ENCODE data around the gene SREBF2.

SREBF2 gene

GRCh38 chr22:41917903-41918791 lies 85.2 kb downstream of the SREBF2 start:
- in situ Hi-C loops (cut with MboI; ENCODE audit: low sequenced_read_pairs) = no loop called here

GRCh38 chr22:41919357-41920224 lies 86.7 kb downstream of the SREBF2 start:
- in situ Hi-C loops (cut with MboI; ENCODE audit: low sequenced_read_pairs) = no loop called here

DNA sequence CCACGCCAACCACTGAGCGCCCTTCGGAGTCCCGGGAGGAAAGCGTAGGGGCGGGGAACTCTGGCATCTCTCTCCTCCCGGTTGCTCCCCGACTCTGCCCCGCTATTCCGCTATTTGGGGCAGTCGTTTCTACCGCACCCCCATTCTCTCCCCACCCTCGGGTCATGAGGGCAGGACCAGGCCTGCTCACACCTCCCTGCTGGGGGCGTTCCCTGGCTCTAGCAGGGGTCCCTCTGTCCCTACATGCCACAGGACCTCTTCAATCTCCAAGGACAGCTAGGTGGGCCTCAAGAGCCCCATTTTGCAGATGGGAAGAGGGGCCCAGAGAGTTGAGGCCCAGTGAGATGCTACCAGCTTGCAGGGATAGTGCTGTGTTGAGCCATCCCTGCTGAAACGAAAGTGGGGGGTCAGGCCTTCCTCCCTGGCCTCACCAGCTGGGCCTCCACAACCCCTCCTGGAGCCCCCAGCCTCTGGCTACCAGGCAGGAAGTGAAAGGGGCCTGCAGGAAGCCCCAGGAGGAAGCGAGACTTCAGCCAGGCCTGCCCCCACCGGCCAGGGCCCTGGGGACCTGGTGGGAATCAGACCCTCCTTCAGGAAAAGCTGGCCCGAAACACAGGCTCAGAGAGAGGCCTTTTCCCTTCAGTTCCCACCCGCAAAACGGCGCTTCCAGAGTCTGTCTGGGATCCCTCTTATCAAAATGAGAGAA lies 87.5 kb downstream of the SREBF2 start:
- in situ Hi-C loops (cut with MboI; ENCODE audit: low sequenced_read_pairs) = no loop called here

DNA sequence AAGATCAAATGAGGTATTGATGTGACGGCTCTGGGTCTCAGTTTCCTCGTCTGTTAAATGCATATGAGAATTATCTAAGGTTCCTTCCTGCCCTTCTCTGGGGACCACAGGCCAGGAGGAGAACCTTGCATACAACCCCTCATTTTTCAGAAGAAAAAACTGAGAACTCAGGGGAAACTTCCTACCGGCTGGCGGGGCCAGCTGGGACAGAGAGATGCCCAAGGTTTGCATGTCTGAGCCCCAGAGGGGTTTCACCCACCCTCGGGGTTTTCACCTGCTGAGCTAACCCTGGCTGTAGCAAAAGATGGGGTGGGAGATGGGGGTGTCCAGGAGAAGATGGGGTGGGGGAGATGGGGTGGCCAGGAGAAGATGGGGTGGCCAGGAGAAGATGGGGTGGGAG lies 89.4 kb downstream of the SREBF2 start:
- in situ Hi-C loops (cut with MboI; ENCODE audit: low sequenced_read_pairs) = no loop called here

- in situ Hi-C loops (cut with MboI; ENCODE audit: low sequenced_read_pairs) = no loop called here
These were observed 90.2 kb downstream of the SREBF2 start for GRCh38 chr22:41922940-41923594.

DNA sequence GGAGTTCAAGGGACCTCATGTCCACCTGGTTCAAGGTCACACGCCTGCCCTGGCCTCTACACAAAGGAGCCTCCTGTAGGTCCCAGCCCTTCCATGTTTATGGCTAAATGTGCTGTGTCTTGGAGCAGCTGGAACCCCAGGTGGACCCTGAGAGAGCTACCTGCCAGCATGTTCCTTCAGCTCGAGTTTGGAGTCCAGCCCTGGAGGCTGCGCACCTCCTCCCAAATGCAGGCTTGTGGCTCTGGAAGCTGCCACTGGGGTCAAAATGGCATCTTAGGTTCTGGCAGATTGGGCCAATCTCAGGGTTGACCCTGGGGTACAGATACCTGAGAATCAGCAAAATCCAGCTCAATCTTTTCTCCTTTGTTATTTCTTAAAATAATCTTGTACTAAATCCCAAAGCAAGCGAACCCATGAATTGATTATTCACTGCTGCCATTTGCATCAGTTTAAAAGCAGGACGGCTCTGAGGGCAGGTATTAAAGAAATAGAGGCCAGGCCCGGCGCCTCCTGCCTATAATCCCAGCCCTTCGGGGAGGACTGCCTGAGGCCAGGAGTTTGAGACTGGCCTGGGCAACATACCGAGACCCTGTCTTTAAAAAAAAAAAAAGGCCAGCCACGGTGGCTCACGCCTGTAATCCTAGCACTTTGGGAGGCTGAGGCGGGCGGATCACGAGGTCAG lies 90.8 kb downstream of the SREBF2 start:
- in situ Hi-C loops (cut with MboI; ENCODE audit: low sequenced_read_pairs) = no loop called here

DNA sequence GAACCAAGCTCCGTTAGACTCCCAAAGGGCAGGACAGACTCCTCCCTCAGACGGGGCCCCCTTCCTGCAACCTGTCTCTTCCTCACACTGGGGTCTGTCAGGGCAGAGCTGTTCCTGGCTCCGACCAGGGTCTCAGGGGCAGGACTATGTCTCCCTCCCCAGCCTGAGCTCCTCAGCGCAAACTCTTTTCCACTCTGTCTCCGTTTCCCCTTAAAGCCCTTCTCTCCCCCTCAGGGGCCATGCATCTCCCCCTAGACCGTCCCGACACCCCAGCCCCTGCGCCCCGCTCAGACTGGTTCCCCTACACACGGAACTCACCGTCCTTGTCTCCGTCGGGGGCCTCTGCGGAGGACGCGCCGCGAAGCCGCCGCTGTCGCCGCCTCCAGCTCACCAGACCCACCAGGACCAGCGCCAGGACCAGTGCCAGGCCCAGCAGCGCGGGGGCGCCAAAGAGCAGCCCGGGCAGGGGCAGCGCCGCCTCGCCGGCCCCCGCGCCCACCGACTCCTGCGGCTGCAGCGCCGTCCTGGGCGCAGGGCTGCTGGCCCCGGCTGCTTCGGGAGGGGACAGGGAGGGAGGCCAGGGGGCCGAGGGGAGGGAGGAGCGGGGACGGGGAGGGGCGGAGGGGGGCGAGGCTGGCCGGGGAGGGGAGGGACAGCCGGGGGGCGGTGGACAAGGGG lies 93.0 kb downstream of the SREBF2 start:
- in situ Hi-C loops (cut with MboI; ENCODE audit: low sequenced_read_pairs) = no loop called here

- in situ Hi-C loops (cut with MboI; ENCODE audit: low sequenced_read_pairs) = no loop called here
These were observed 94.9 kb downstream of the SREBF2 start for GRCh38 chr22:41927813-41928212.

DNA sequence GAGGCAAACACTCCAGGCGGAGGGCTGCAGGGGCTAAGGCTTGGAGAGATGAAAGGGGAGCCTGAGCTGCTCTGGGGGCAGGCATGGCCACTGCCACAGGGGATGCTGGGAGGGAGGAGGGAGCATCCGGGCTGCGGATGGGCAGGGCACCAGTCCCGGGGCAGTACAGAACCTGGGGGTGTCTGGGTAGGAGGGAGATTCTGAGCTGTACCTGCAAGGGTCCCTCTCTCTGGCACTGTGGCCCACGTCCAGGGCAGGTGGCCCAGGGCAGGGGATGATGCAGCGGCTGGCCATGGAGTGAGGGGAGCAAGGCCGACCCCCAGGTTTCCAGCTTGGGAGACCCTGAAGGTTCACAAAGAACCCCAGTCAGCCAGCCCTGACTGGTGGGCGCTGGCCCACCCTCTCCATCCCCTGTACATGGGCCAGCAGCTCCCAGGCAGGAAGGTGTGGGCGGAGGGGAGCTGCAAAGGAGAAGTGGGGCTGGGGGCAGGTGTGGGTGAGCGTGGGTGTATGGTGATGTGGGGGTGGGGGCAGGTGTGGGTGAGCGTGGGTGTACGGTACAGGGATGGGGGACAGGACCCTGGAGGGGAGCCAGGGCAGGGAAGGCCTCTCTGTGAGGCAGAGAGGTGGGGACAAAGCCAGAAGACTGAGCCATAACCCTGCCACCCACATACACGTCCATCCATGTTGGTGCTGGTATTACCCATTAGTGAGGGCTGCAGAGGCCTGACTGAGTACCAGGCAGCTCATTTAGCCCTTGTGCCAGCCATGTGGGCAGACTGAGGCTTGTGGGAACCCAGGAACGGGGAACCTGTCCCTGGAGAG lies 95.9 kb downstream of the SREBF2 start:
- in situ Hi-C loops (cut with MboI; ENCODE audit: low sequenced_read_pairs) = no loop called here

DNA sequence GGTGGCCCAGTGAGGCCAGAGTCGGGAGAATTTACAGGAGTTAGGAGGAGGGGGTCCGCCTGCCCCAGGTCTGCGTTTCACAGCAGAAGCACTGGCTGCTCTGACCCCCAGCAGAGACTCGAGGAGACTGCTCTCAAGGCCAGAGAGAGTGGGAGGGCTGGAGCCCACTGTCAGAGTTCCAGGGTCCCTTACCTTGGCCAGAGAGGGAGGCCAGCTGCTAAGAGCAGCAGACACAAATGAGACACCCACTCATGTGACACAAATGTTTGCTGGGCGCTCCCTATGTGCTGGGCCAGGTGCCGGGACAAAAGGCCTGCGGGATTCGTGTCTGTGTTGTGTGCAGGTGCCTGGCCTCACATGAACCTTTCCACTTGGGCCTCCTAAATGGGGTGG lies 96.5 kb downstream of the SREBF2 start:
- in situ Hi-C loops (cut with MboI; ENCODE audit: low sequenced_read_pairs) = no loop called here

- in situ Hi-C loops (cut with MboI; ENCODE audit: low sequenced_read_pairs) = no loop called here
These were observed 98.9 kb downstream of the SREBF2 start for GRCh38 chr22:41931701-41932269.

- in situ Hi-C loops (cut with MboI; ENCODE audit: low sequenced_read_pairs) = no loop called here
These were observed 99.4 kb downstream of the SREBF2 start for GRCh38 chr22:41932353-41932752.

DNA sequence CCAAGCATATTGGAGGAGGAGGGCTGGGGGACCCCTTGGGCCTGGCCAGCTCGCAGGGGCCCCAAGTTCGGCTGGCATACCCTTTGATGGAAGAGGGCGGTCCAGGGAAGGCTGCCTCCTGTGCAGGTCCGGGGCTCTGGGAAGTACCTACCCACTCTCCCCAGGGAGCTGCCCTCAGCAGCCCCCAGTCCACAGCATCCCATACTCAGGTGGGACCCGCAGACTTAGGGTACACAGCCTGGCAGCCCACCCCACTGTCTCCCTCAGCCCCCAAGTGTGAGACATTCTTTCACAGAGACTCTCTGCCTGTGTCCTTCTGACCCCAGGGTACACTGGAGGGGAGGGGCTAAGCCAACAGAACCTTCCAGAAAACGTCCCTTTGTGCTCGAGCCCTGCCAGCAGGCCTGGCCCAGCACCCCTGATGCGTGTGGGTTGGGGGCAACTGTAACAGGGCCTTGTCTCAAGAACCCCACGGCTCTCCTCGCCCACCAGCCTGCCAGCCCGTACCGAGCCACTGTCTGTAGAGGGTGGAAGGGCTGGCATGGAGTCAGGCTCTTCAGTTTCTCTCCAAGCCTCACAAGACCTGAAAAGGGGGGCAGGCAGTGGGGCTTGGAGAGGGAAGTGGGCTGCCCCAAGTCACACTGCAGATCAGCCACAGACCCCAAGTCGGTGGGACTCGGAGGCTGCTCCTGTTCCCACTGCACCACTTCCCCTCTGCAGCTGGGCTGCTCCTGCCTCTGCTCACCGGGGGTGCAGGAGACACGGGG lies 100.7 kb downstream of the SREBF2 start:
- in situ Hi-C loops (cut with MboI; ENCODE audit: low sequenced_read_pairs) = no loop called here

- in situ Hi-C loops (cut with MboI; ENCODE audit: low sequenced_read_pairs) = no loop called here
These were observed 101.5 kb downstream of the SREBF2 start for GRCh38 chr22:41934284-41935014.

DNA sequence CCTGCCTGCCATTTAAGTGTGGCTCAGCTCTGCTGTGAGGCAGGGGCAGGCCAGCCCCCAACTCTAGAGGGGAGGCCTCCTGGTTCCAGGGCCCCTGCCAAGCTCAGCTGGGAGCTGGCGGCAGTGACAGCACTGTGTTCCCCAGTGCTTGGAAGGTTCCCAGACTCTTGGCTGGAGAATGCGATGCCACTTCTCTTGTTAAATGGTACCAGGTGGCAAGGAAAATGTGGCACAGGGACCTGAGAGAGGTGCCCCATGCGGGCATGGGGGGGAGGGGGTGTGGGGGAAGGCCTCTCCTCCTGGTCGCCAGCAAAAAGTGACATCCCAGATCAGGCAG lies 102.1 kb downstream of the SREBF2 start:
- in situ Hi-C loops (cut with MboI; ENCODE audit: low sequenced_read_pairs) = no loop called here

- in situ Hi-C loops (cut with MboI; ENCODE audit: low sequenced_read_pairs) = no loop called here
These were observed 102.6 kb downstream of the SREBF2 start for GRCh38 chr22:41935509-41935908.

- in situ Hi-C loops (cut with MboI; ENCODE audit: low sequenced_read_pairs) = no loop called here
These were observed 103.9 kb downstream of the SREBF2 start for GRCh38 chr22:41936894-41937169.
